K562 (cell line): Measurements from ENCODE around the gene SLC8A1. TPM values are rescaled to one million over a fixed set of nuclear protein-coding genes. Genes with fewer than 3 reads are reported as not detected.

ENCODE experiments used
- ATAC-seq: fragments of 200-7000 bp; cut with Tn5 transposase; 3 replicates; pipeline ENCODE4 v1.9.1; 2020; ENCODE audit warnings: moderate library complexity
- BruUV-seq: library from RNA; stranded (reverse); fragments of 400-500 nt; replicated peaks from 2 replicates; lab custom pipeline; 2021; lab: Mats Ljungman, UMichigan
- CTCF ChIA-PET: fragments of 300-600 bp; formaldehyde crosslinking; extraction: SDS; loops from one replicate; lab custom pipeline; 2021; ENCODE audit warnings: low intra/inter-chr PET ratio; lab: Yijun Ruan, JAX
- POLR2A ChIA-PET: fragments of 300-600, 350-650 bp; sonication (Branson Sonifier 250); formaldehyde crosslinking; extraction: SDS; loops from one replicate; lab custom pipeline; 2021; ENCODE audit warnings: antibody characterized with exemption, inconsistent platforms; lab: Yijun Ruan, JAX
- DNase-seq, 4 experiments: peaks; one replicate each; pipeline versions ENCODE4 v3.0.0 to v3.0.0-alpha.2; 2011 to 2018; ENCODE audit warnings: low spot score in 3 of 4, mixed read lengths in 3 of 4; ENCODE audit errors: extremely low read depth in 1 of 4
- FAIRE-seq: peaks from 2 replicates; lab custom pipeline; 2011; peaks lifted over from hg19 to GRCh38; lab: Jason Lieb, UNC
- H2AFZ ChIP-seq: 2 replicates; pipeline ENCODE4 v1.6.0; 2011; ENCODE audit warnings: low read depth, low read length, control low read depth, inconsistent platforms
- H3K27ac ChIP-seq: fragments of 200-600 bp; 3 replicates; pipeline ENCODE4 v1.8.0; 2011; ENCODE audit warnings: low read depth, mild to moderate bottlenecking, control low read depth, inconsistent platforms, low read length, moderate library complexity, mixed read lengths; ENCODE audit errors: extremely low read depth
- H3K27me3 ChIP-seq, 2 experiments: fragments of 300-600 bp in 1 of 2; 2 replicates in 1 of 2; 3 replicates in 1 of 2; pipeline versions ENCODE4 v1.6.0 to v1.8.0; 2011; ENCODE audit warnings: inconsistent platforms in 2 of 2, low read length in 2 of 2, mild to moderate bottlenecking in 1 of 2, mixed read lengths in 1 of 2, moderate library complexity in 1 of 2; ENCODE audit not compliant: control insufficient read depth in 2 of 2, insufficient read depth in 2 of 2
- H3K36me3 ChIP-seq: fragments of 300-600 bp; 3 replicates; pipeline ENCODE4 v1.8.0; 2011; ENCODE audit warnings: mild to moderate bottlenecking, low read length, inconsistent platforms; ENCODE audit not compliant: control insufficient read depth, insufficient read depth
- H3K4me1 ChIP-seq, 2 experiments: fragments of 200-600 bp in 1 of 2; replicated peaks in 1 of 2; 2 replicates in 1 of 2; 3 replicates in 1 of 2; pipeline versions ENCODE4 v1.5.1 to v1.8.0; 2011; ENCODE audit warnings: inconsistent platforms in 2 of 2, low read length in 2 of 2, mild to moderate bottlenecking in 1 of 2, mixed read lengths in 1 of 2, moderate library complexity in 1 of 2; ENCODE audit not compliant: control insufficient read depth in 2 of 2, insufficient read depth in 2 of 2
- H3K4me2 ChIP-seq: 2 replicates; pipeline ENCODE4 v1.6.1; 2011; ENCODE audit warnings: low read length, control low read depth, inconsistent platforms, mixed read lengths; ENCODE audit not compliant: insufficient read depth
- H3K4me3 ChIP-seq: fragments of 200-600 bp; sonication (generic), shearing (Covaris generic); 2 replicates; pipeline ENCODE4 v1.5.1; 2016; ENCODE audit warnings: control low read depth, inconsistent platforms
- H3K79me2 ChIP-seq: fragments of 200-600 bp; 3 replicates; pipeline ENCODE4 v1.8.0; 2011; ENCODE audit warnings: low read length, inconsistent platforms; ENCODE audit not compliant: control insufficient read depth, insufficient read depth
- H3K9ac ChIP-seq, 2 experiments: 2 replicates each; pipeline versions ENCODE4 v1.6.0 to v1.6.1; 2011; ENCODE audit warnings: low read depth in 2 of 2, low read length in 2 of 2, control low read depth in 1 of 2, inconsistent platforms in 1 of 2, mild to moderate bottlenecking in 1 of 2, mixed read lengths in 1 of 2; ENCODE audit not compliant: insufficient read depth in 1 of 2
- H3K9me1 ChIP-seq: one replicate; pipeline ENCODE4 v1.6.0; 2011; ENCODE audit warnings: inconsistent platforms, mild to moderate bottlenecking, low read length, moderate library complexity; ENCODE audit not compliant: control insufficient read depth, insufficient read depth
- H3K9me3 ChIP-seq: replicated peaks from 2 replicates; pipeline ENCODE4 v1.5.1; 2011; ENCODE audit warnings: low read depth, low read length, inconsistent platforms; ENCODE audit not compliant: control insufficient read depth, insufficient read depth
- H4K20me1 ChIP-seq: replicated peaks from 2 replicates; pipeline ENCODE4 v1.6.1; 2011; ENCODE audit warnings: low read length, inconsistent platforms, mixed read lengths; ENCODE audit not compliant: control insufficient read depth, insufficient read depth
- BRD4 ChIP-seq: fragments of 200-600 bp; sonication (generic); IDR thresholded peaks from 2 replicates; pipeline ENCODE4 v1.6.1; 2017; ENCODE audit warnings: inconsistent platforms
- DMBX1 ChIP-seq: fragments of 250-450 bp; sonication (Bioruptor Pico); IDR thresholded peaks from 2 replicates; pipeline ENCODE4 v1.8.0; 2022; ENCODE audit warnings: inconsistent platforms, mild to moderate bottlenecking, moderate library complexity, borderline replicate concordance
- E2F3 ChIP-seq: fragments of 250-450 bp; sonication (Bioruptor Pico); IDR thresholded peaks from 2 replicates; pipeline ENCODE4 v1.4.0; 2020; ENCODE audit warnings: mild to moderate bottlenecking
- EGR1 ChIP-seq: fragments of 450-650 bp; conservative IDR thresholded peaks from 2 replicates; pipeline ENCODE4 v1.6.1; 2017; ENCODE audit warnings: mild to moderate bottlenecking
- KAT7 ChIP-seq: sonication (generic); formaldehyde crosslinking; IDR thresholded peaks from 2 replicates; pipeline ENCODE4 v1.8.0; 2022; ENCODE audit warnings: missing genetic modification reagents, mild to moderate bottlenecking, borderline replicate concordance
- MEIS2 ChIP-seq: fragments of 450-650 bp; IDR thresholded peaks from 2 replicates; pipeline ENCODE4 v1.6.1; 2014; ENCODE audit warnings: mild to moderate bottlenecking; ENCODE audit not compliant: partially characterized antibody
- NCOR1 ChIP-seq: fragments of 450-650 bp; IDR thresholded peaks from 2 replicates; pipeline ENCODE4 v1.6.1; 2016; ENCODE audit warnings: mild to moderate bottlenecking, moderate library complexity
- RHOXF2B ChIP-seq: fragments of 250-450 bp; sonication (Bioruptor Pico); conservative IDR thresholded peaks from 2 replicates; pipeline ENCODE4 v1.5.1; 2021
- SMAD2 ChIP-seq: fragments of 150-350 bp; IDR thresholded peaks from 2 replicates; pipeline ENCODE4 v1.6.1; 2014; ENCODE audit warnings: low read depth, mild to moderate bottlenecking, low read length
- U2AF2 ChIP-seq: fragments of 200-400 bp; formaldehyde crosslinking; optimal IDR thresholded peaks from 2 replicates; pipeline ENCODE3; 2017; ENCODE audit warnings: low read depth, mild to moderate bottlenecking, low read length
- ZNF24 ChIP-seq: fragments of 450-650 bp; IDR thresholded peaks from 2 replicates; pipeline ENCODE4 v1.6.1; 2016
- ZNF592 ChIP-seq: fragments of 450-650 bp; IDR thresholded peaks from 2 replicates; pipeline ENCODE4 v1.6.1; 2017; ENCODE audit warnings: antibody characterized with exemption, mild to moderate bottlenecking
- ZNF785 ChIP-seq: fragments of 250-450 bp; sonication (Bioruptor Pico); IDR thresholded peaks from 2 replicates; pipeline ENCODE4 v1.4.0; 2020; ENCODE audit warnings: mild to moderate bottlenecking
- whole genome bisulfite sequencing: fragments of 100-300 bp; shearing (Covaris generic); methylation state at CpG from one replicate; pipeline ENCODE4 v1.1.6; 2016; ENCODE audit warnings: low coverage, mixed read lengths; ENCODE audit not compliant: insufficient coverage; ENCODE audit errors: missing lambda C conversion rate; 5-methylcytosine and 5-hydroxymethylcytosine counted together
- in situ Hi-C: fragments of 300-500 bp; cut with MboI; formaldehyde crosslinking; loops from 4 replicates; pipeline ENCODE4 v1.15.0; 2018; ENCODE audit warnings: inconsistent platforms, mixed read lengths
- intact Hi-C: fragments of 100-400 bp; cut with micrococcal nuclease; formaldehyde crosslinking; loops from 2 replicates; pipeline ENCODE4 v1.14.2; 2022
- polyA plus RNA-seq, 8 experiments: library from polyadenylated mRNA; depleted of rRNA in 4 of 8; stranded (reverse) in 5 of 8; unstranded in 3 of 8; fragments of >200 nt; fragmentation: Nextera tagmentation in 2 of 8; fragmentation: Illumina TruSeq in 1 of 8; extraction: Ambion mirVana in 2 of 8; extraction: Trizol in 1 of 8; gene quantifications; 2 replicates each; pipeline versions ENCODE4 v1.2.1 to v1.2.3, GENCODE V29; 2011 to 2014; ENCODE audit warnings: inconsistent platforms in 1 of 8, missing spikeins in 1 of 8
- total RNA-seq, 7 experiments: library from RNA; depleted of rRNA in 6 of 7; stranded (reverse); fragments of >200 nt in 6 of 7; fragmentation: Illumina TruSeq in 2 of 7; extraction: Trizol in 2 of 7; gene quantifications; 2 replicates each; pipeline versions ENCODE4 v1.2.1 to v1.2.3, GENCODE V29; 2011 to 2021; ENCODE audit warnings: low replicate concordance in 1 of 7
- TF ChIP-seq, protein P1 (sequence below): fragments of 150-350 bp; conservative IDR thresholded peaks from 2 replicates; pipeline ENCODE4 v1.6.1; 2014; ENCODE audit warnings: low read length
- TF ChIP-seq, protein P2 (sequence below): fragments of 450-650 bp; IDR thresholded peaks from 2 replicates; pipeline ENCODE4 v1.6.1; 2014; ENCODE audit warnings: low read depth, mild to moderate bottlenecking, moderate library complexity, borderline replicate concordance

SLC8A1 gene
- total and polyA plus RNA-seq, 9 of the 15 experiments (the other 6 are each of a cell fraction or from before 2014, with no cell fraction given): not detected

GRCh38 chr2:40168546-40168945, 283.3 kb downstream of the SLC8A1 start:
- Histone ChIP-seq H3K4me2 (no peak overlapping the region), H3K9ac (no peak overlapping the region), H3K36me3 (no peaks in the 10 kb centered on the region), H3K4me3 (no peak overlapping the region), H2AFZ (no peak overlapping the region), H4K20me1 (no peaks in the 10 kb centered on the region), H3K79me2 (no peaks in the 10 kb centered on the region), H3K4me1 (no peaks in the 10 kb centered on the region), H3K9me1 (no peaks in the 10 kb centered on the region), H3K27ac (no peak overlapping the region), H3K9me3 (no peaks in the 10 kb centered on the region), H3K27me3 (no peaks in the 10 kb centered on the region)
- in situ Hi-C loops (no loop called here), intact Hi-C loops (no loop called here)
- 0% methylated on average over 1 of the region's 1 CpG for WGBS
- no peak for FAIRE-seq
- no peak for DNase-seq
- CTCF ChIA-PET: no interaction called here
- POLR2A ChIA-PET: no interaction called here
- BruUV-seq: no TSS peak
- no peak for ATAC-seq
- TF ChIP-seq EGR1 (no peak), RHOXF2B (CRISPR knock-in tag) (no peak), E2F3 (no peak), MEIS2 (no peak), BRD4 (no peak), DMBX1 (CRISPR knock-in tag) (no peak), KAT7 (CRISPR knock-in tag) (no peak), SMAD2 (no peak), ZNF24 (no peak), ZNF592 (no peak), U2AF2 (no peak), NCOR1 (no peak), ZNF785 (no peak)
- TF ChIP-seq, protein P1, sequence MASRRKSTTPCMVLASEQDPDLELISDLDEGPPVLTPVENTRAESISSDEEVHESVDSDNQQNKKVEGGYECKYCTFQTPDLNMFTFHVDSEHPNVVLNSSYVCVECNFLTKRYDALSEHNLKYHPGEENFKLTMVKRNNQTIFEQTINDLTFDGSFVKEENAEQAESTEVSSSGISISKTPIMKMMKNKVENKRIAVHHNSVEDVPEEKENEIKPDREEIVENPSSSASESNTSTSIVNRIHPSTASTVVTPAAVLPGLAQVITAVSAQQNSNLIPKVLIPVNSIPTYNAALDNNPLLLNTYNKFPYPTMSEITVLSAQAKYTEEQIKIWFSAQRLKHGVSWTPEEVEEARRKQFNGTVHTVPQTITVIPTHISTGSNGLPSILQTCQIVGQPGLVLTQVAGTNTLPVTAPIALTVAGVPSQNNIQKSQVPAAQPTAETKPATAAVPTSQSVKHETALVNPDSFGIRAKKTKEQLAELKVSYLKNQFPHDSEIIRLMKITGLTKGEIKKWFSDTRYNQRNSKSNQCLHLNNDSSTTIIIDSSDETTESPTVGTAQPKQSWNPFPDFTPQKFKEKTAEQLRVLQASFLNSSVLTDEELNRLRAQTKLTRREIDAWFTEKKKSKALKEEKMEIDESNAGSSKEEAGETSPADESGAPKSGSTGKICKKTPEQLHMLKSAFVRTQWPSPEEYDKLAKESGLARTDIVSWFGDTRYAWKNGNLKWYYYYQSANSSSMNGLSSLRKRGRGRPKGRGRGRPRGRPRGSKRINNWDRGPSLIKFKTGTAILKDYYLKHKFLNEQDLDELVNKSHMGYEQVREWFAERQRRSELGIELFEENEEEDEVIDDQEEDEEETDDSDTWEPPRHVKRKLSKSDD: no peak
- TF ChIP-seq, protein P2, sequence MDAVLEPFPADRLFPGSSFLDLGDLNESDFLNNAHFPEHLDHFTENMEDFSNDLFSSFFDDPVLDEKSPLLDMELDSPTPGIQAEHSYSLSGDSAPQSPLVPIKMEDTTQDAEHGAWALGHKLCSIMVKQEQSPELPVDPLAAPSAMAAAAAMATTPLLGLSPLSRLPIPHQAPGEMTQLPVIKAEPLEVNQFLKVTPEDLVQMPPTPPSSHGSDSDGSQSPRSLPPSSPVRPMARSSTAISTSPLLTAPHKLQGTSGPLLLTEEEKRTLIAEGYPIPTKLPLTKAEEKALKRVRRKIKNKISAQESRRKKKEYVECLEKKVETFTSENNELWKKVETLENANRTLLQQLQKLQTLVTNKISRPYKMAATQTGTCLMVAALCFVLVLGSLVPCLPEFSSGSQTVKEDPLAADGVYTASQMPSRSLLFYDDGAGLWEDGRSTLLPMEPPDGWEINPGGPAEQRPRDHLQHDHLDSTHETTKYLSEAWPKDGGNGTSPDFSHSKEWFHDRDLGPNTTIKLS: no peak
